Measurements from ENCODE around the gene CANT1.

CANT1 gene

GRCh38 chr17:79002796-79003593, 6.6 kb downstream of the CANT1 start:
- TF ChIP-seq CTCF (IDR thresholded peaks at IDR 0.05; ENCODE audit: extremely low read depth, missing control alignments) = no peak
- DNase-seq (ENCODE audit: low spot score) = no peak

- TF ChIP-seq CTCF (IDR thresholded peaks at IDR 0.05; ENCODE audit: extremely low read depth, missing control alignments) = no peak
- DNase-seq (ENCODE audit: low spot score) = no peak
These were observed 7.3 kb downstream of the CANT1 start for GRCh38 chr17:79002291-79002690.

GRCh38 chr17:79001190-79002020, 8.2 kb downstream of the CANT1 start:
- no peak for DNase-seq (ENCODE audit: low spot score)
- no peak for TF ChIP-seq CTCF (IDR thresholded peaks at IDR 0.05; ENCODE audit: extremely low read depth, missing control alignments)

- TF ChIP-seq CTCF (IDR thresholded peaks at IDR 0.05; ENCODE audit: extremely low read depth, missing control alignments) = no peak
- DNase-seq (ENCODE audit: low spot score) = no peak
These were observed 9.0 kb downstream of the CANT1 start for GRCh38 chr17:79000396-79001189.

- no peak for TF ChIP-seq CTCF (IDR thresholded peaks at IDR 0.05; ENCODE audit: extremely low read depth, missing control alignments)
- no peak for DNase-seq (ENCODE audit: low spot score)
These were observed 9.6 kb downstream of the CANT1 start for GRCh38 chr17:78999947-79000395.

- DNase-seq (ENCODE audit: low spot score) = no peak
- no peak for TF ChIP-seq CTCF (IDR thresholded peaks at IDR 0.05; ENCODE audit: extremely low read depth, missing control alignments)
These were observed 10.4 kb downstream of the CANT1 start for GRCh38 chr17:78999056-78999768.

All from GM20000 (cell line).